IPS-NIHi7 (cell line): ENCODE results near the gene USP6.
"Not testable (repeated sequence)": the region's sequence is repeated elsewhere in the genome, so short reads cannot be mapped to it uniquely, and the experiment has no call there.

Experiments used
- DNase-seq: peaks from one replicate; pipeline ENCODE4 v3.0.0; 2012; ENCODE audit warnings: mixed read lengths; ENCODE audit errors: extremely low spot score

USP6 gene

GRCh38 chr17:5122056-5122455, 6.2 kb downstream of the USP6 start:
- DNase-seq: not testable (repeated sequence)

GRCh38 chr17:5122586-5123342, 6.9 kb downstream of the USP6 start:
- DNase-seq: peak; percentile 43

GRCh38 chr17:5123343-5124124, 7.7 kb downstream of the USP6 start:
- DNase-seq: no peak

- DNase-seq: not testable (repeated sequence)
These were observed 8.4 kb downstream of the USP6 start for GRCh38 chr17:5124125-5124760.

GRCh38 chr17:5124896-5125295, 9.1 kb downstream of the USP6 start:
- not testable (repeated sequence) for DNase-seq

- no peak for DNase-seq
These were observed 11.1 kb downstream of the USP6 start for GRCh38 chr17:5126719-5127488.

- no peak for DNase-seq
These were observed 12.1 kb downstream of the USP6 start for GRCh38 chr17:5127910-5128309.

GRCh38 chr17:5128387-5128786, 12.6 kb downstream of the USP6 start:
- not testable (repeated sequence) for DNase-seq

GRCh38 chr17:5128905-5129535, 13.2 kb downstream of the USP6 start:
- no peak for DNase-seq

GRCh38 chr17:5129770-5130169, 13.9 kb downstream of the USP6 start:
- not testable (repeated sequence) for DNase-seq

GRCh38 chr17:5130261-5130660, 14.4 kb downstream of the USP6 start:
- not testable (repeated sequence) for DNase-seq

GRCh38 chr17:5130687-5131086, 14.9 kb downstream of the USP6 start:
- DNase-seq: not testable (repeated sequence)

GRCh38 chr17:5131146-5131715, 15.4 kb downstream of the USP6 start:
- DNase-seq: no peak

- DNase-seq: not testable (repeated sequence)
These were observed 16.1 kb downstream of the USP6 start for GRCh38 chr17:5131799-5132502.

GRCh38 chr17:5132503-5133225, 16.8 kb downstream of the USP6 start:
- DNase-seq: not testable (repeated sequence)

GRCh38 chr17:5133311-5133710, 17.5 kb downstream of the USP6 start:
- DNase-seq: no peak

- DNase-seq: not testable (repeated sequence)
These were observed 18.1 kb downstream of the USP6 start for GRCh38 chr17:5133961-5134360.

- DNase-seq: not testable (repeated sequence)
These were observed 18.7 kb downstream of the USP6 start for GRCh38 chr17:5134571-5134970.

GRCh38 chr17:5135131-5135712, 19.4 kb downstream of the USP6 start:
- DNase-seq: not testable (repeated sequence)
